GM21529 (cell line): Measurements from ENCODE around the gene SOBP.

Experiments
- ATAC-seq: cut with Tn5 transposase; IDR thresholded peaks from one replicate; pipeline ENCODE4 v1.9.1; 2021; ENCODE audit not compliant: unreplicated experiment

The SOBP gene

DNA sequence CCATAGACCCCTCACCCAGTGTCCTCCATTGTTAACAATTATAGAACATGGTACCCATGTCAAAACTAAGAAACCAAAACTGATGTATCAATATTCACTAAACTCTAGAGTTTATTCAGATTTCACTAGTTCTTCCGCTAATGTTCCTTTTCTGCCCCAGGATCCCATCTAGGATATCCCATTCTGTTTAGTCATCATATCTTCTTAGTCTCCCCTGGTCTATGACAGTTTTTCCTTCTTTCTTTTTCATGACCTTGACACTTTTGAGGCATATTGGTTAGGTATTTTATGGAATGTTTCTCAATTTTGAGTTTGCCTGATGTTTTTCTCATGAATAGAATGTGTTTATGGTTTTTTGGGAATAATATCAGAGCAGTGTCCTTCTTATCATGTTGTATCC, 187.5 kb downstream of the SOBP start:
- ATAC-seq = no peak

DNA sequence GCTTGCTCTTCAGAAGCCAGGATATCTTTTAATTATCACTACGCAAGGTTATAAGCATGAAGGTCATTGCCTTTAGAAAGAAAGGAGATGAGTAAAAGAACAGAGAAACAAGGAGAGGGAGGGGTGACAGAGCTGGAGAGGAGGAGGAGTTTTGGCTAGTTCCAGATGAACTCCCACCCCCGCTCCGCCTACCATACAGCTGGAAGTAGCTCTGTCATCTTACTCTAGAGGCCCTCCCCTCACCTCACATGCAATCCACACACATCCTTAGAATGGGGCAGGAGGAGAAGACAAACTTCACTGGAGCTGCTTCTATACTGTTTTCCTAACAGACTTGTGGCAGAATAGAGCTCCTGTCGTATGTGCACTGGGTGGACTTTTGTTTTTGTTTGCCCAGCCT, 189.5 kb downstream of the SOBP start:
- ATAC-seq = no peak

DNA sequence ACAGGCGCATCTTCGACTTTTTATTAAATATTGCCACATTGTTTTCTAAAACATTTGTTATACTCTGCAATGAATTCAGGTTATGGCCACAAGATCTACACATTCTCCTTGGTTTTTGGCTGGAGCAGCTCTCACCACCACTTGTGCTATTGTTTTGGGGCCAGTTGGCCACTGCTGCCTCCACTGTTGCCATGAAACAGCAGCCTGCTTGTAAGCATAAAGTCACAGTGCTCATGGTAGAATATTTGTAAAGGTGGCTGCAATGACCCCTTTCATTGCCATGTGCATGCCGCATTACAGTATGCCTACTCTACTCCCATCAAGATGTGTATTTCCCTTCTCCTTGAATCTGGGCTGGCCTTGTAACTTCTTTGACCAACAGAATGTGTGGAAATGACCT, 192.8 kb downstream of the SOBP start:
- ATAC-seq = no peak

DNA sequence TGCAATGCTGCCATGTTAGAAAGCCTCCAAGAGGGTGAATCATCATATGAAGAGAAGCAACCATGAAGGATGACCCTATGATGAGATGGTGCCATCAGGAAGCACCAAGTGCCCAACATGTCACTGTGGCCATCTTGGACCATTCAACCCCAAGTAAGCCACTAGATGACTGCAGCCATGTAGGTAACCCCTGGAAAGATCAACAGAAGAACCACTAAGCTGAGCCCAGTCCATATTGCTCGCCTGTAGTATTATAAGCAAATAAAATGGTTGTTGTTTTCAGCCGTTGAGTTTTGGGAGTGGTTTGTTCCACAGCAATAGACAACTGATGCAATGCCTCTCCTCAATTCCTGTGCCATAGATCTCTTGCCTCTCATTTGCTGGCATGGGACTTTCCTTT, 193.3 kb downstream of the SOBP start:
- no peak for ATAC-seq

DNA sequence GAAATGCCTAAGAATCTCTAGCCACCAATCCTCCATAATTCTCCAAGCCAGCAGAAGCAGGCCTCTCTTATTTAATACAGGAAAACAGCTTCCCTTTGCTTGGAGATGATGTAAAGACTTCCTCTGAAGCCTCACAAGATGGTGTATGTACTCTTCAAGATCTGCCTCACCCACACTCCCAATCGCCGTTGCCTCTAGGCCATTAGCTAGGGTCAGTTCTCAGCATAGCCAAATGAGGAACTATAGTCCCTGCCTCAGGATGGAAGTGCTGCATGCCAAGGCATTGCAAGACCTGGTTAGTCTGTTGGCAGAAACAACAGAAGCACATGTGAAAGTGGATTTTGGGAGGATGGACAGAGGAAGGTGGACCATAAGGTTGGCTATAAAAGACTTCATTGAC, 195.1 kb downstream of the SOBP start:
- ATAC-seq = no peak

DNA sequence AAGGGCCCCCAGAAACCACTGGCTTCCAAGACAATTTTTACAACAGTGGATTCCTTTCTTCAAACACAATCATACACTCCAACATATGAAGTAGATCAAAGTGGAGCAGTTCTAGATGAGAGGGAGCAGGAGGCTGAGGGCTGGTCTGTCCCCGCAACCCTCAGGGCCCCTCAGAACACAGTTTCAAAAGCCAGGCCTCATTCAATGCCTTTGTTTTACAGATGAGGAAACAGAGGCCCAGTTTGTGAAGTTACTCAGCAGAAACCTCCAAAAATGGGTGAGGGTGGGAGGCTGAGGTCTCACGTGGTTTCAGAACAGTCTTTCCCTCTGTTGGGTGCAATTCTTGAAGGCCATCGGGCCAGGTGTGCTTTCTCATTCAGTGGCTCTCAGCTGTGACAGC, 199.3 kb downstream of the SOBP start:
- ATAC-seq = no peak

DNA sequence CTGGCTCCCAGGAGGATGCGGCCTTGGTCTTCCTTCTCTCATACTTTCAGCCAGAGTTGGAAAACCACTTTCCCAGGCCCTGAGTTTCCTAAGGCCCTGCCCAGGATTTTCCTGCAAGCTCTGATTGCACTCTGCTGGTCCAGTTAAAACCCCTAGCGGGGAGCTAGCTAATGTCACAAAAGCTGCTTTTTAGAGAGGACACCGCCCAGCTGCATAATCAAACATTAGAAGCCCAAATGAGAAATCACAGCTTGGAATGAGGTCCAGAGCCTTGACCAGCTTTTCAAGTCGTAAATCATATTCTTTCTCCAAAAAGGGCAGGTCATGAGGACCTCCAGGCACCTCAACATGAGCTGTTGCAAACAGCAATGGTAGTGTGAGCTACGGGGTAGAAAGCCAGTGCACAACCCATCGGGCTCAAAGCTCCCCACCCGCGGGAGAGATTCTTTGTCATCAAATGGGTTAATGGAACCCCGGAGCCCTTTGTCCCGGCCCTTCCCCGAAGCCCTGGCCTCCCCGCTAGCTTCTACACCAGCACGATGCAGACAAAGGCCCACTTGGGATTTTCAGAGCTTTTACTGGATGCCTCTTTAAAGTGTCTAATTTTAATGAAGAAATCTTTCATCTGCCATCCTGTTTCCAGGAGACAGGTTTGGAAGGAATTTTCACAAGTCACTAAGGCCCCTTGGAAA, 200.2 kb downstream of the SOBP start:
- no peak for ATAC-seq

DNA sequence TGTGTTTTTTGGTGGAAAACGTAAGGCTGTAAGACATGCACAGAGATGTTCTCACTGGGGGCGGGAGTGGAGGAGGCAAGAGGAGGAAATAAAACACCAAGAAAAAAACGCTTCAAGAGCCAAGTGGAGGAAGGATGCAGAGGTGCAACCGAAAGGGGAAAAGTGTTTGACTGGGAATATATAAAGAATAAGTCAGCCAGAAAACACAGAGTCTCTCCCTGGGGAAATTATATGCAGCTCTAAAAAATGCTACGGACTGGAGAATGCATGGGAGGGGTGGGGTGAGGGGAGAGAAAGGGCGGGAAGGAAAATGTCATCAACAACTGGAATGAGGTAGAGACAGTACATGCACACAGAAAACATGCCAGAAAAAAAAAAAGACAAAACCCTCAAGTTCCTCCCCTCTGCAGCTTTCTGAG, 200.7 kb downstream of the SOBP start:
- ATAC-seq = no peak

DNA sequence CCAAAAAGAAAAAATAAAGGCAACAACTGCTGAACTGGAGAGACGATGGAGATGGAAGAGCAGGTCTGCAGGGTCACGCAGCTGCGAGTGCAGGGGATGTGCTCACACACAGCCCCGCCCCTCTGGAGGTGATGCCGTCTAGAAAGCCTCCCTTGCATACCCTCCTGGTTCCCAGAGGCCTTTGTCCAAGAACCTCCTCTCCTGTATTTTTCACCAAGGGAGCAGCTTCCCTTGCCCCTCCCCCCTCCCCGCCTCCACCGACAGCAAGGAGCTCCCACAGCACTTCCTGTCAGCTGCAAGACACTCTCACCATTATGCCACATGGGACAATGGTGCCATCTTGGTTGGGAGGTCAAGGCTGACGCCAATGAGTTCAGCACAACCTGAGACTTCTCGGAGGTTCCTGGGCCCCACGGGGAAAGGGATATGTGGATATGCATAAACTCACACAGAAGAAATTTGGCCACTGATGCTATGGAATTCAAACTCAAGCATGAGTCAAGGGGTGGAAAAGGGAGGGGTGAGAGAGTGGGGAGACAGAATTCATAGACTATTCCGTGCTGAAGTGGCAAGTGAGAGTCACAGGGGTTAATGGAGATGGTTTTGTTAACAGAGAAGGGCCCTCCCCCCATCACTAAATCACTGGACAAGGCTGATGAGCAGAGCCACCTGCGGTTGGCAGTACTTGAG, 201.3 kb downstream of the SOBP start:
- ATAC-seq = no peak

DNA sequence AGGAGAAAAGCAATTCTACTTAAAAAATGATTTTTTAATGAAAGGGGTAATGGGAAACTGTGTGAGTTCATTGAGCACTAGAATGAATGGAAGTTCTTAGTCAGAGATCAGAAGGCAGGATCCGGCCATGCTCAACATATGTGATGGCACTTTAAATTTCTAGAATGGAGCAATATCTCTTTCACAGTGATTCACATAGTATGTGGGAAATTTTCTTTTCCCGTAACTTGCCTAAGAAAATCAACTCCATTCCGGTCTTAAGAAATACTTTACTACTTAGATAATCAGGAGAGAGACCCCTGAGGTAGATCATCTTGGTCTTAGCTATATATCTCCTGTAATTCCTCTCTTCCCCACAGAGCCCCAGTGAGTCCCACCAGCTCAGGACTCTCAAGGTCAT, 202.4 kb downstream of the SOBP start:
- no peak for ATAC-seq

DNA sequence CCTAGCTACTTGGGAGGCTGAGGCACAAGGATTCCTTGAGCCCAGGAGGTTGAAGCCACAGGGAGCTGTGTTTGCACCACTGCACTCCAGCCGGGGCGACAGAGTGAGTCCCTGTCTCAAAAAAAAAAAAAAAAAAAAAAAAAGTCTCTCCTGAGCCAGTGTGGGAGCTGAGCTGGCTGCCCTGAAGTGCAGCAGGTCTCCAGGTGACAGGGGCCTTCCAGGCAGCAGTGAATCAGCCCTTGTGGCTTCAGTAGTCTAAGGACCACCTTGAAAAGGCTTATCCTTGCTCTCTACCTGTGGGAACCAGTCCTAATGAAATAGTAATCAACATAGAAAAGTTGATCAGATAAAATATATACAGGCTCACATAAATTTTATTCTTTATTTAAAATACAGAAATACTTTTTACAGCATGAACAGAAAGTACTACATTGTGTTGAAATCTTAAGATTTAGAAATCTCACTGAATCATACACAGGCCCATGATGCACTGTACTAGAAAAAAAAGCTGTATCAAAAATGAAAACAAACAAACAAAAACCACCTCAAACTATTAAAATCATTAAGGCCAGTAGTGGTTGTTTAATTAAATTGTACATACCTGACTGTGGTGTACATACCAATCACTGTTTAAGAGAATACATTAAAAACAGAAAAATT, 205.3 kb downstream of the SOBP start:
- ATAC-seq = no peak

DNA sequence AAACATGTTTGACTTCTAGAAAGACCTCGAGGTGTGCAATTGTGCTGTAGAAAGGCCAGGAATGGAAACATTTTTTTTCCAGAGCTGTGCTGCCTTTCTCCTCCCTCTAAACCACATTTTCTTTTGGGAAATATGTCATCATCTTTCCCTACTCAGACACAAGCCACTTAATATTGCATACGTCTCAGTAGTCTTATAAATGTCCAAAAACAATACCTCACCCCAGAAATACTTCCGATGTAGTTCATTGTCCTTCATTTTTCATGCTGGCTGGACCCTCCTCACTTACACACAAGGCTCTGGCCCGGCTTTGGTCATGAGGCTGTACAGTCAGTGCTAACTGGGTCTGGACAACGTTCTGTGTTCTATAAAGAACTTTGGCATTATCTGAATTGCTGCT, 207.8 kb downstream of the SOBP start:
- no peak for ATAC-seq

DNA sequence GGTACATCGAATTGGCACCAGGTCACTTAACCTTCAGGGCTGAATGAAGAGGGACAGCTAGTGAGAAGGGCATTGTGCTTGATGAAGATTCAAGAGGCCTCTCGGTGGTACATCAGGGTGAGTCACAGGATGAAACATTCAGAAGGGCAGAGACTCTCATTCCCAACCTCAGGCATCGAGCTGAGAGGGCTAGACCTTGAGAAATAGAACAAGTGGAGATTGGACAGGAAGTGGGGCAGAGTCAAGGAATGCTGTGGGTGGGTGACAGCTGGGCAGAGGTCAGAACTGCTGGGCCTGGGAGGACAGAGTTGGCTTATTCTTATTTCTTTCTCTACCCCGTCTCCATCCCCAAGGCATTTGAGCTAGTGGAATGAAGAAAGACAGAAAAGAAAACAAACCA, 208.2 kb downstream of the SOBP start:
- ATAC-seq = no peak

DNA sequence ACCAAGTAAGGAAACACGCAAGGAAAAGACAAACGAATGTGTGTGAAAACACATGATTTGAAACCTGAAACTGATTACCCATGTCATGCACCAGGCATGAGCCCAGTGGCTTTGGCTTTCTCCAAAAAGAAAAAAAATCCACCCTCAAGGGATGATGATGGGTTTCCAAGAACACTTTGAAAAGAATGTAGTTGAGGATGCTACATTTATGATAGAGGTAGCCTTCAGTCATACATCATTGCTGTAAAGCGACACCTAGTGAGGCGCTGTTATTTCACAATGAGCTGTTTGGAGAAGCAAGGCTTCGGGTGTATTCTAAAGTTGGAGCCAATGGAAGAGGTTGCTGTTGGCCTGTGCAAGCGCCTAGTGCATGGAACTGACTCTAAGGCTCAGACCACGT, 209.3 kb downstream of the SOBP start:
- ATAC-seq = no peak

DNA sequence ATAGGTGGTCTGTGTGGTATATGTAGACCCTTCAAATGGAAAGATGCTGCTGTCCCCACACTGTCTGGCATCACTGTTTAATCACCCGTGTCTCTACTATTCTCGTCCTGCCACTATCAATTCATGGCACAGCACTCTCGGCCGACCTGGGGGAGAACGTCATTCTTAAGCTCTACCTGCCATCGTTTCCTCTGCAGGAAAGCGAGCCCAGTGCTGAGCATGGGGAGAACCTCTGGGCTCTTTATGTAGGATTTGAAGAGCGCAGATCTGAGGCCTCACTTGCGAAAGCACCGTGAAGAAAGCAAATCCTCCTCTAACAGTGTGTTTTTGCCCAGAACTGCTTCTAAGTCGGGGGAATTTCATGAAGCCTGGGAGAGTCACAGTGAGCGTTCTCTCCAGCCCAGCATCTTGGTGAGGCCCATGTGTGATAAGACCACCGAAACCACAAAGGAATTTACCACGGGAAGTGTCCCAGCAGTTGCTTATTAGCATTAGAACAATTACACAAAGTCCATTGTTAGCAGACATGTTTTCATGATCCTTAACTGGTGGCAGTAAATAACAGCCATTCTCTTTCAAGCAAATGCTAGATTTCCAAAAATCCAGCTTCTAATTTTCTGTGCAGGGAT, 209.9 kb downstream of the SOBP start:
- ATAC-seq = no peak

DNA sequence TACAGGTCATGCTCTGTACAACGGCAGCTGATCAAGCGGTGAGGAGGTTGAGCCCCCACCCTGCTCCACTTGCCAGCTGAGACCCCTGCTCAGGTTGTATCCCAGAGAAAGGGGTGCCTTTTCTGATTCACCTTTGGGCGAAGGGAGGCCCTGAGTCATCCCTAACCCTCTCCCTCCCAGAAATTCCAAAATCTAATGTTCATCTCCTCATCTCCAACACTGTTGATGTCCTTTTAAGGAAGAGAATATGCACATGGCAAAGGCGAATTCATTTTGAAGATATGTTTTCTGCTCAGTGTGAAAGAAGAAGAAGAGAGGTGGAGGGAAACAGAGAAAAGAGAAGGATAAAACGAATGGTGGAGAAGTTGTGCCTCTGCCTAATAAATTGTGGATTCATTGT, 213.7 kb downstream of the SOBP start:
- ATAC-seq = no peak

DNA sequence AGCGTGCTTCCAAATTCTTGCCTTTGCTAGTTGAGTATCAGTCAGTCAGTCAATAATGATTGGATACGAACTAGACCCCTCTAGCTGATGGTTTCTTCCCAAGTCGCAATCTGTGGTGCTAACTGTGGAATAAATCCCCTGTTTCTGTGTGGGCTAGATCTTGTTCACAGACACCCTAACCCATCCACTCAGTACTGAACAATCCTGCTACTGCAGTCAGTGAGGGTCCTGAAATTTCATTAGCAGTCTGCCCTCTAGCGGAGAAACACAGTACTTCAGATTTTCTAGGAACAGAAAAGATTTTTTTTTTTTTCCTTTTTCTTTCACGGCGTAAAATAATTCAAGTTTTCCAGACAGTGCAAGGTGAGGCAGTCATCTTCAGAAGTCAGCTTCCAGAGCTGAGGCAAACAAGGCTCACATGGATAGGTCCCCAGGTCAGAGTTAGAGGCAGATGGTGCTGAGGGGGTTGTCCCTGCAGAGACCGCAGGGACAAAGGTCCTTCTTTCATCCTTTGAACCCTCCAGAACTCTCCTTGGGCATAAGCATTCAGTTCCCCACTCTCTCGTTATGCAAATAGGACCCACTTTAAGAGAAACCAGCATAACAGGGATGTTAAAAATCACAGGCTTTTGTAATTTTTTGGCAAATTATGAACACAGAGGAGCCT, 214.6 kb downstream of the SOBP start:
- no peak for ATAC-seq

DNA sequence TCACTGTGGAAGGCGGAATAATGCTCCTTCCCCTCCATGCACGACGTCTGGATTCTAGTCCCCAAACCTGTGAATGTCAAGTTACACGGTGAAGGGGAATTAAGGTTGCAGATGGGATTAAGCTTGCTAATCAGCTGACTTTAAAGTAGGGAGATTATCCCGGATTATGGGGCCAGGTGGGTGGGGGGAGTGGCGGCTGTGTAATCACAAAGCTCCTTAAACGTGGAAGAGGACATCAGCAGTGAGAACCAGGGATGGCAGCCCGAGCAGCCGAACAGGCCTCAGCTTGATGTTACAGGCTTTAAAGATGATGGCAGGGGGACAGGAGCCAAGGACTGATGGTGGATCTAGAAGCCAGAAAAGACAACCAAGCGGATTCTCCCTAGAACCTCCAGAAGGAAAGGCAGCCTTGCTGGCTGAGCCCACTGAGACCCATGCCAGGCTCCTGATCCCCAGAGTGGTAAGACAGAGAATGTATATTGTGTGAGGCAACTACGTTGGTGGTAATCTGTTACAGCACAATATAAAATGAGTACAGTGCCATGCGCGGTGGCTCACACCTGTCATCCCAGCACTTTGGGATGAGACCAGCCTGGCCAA, 216.7 kb downstream of the SOBP start:
- no peak for ATAC-seq

DNA sequence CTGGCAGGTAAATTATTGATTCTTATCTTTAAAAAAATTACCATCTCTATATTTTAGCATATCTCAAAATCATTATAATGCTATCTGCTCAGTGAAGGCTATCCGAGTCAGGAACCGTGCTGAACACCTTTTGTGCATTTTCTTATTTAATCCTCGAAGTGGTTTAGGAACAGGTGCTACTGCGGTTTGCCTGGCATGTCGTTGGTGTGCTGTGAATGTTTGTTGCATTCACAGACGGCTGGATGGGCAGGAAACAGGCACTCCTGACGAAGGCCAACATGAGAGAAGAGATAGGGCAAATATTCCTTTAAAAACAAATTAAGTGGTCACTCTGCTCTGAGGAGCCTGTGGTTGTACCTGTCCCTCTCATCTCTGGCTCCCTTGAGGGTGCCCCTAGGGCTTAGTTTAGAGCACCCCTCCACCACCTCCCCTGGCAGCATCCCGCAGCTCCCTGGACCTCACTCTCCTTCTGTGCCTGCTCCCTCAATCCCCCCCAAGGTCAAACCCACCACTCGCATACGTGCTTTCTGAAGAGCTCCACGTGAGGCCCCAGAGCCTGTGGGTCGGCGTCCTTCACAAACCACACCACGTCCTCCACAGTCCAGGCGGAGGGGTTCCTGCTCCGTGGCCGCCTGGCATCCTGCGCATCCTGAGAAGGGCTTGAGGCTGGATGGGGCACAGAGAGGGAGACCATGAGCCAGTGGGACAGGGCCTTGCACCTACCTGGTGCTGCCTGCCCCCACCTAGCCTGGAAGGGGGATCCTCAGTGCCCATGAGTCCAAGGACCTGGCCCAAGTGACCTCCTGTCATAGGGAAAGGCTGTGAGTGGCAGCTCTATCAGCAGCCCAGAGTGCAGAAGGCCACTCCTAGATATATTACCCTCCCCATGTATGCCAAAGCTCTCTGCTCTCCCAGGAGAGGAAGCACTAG, 217.7 kb downstream of the SOBP start:
- no peak for ATAC-seq

DNA sequence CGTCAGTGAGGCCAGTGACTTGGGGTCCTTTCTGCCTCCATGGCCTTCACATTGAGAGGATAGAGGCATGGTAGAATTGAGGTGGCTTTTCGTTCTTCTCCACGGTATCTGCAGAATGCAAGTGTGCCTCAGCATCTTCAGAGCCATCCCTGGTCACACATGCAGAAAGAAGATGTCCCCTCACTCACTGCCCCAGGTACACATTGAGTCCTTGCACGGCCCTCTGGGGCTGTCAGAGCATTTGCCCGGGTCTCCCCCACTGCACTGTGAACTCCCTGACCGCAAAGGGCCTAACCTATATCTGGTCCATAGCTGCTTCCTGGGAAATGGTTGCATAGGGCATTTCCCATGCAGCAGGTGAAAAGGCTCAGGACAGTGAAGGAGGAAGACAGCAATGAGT, 218.5 kb downstream of the SOBP start:
- no peak for ATAC-seq
